ENCODE data around the gene IGFLR1.

Gene IGFLR1, protein sequence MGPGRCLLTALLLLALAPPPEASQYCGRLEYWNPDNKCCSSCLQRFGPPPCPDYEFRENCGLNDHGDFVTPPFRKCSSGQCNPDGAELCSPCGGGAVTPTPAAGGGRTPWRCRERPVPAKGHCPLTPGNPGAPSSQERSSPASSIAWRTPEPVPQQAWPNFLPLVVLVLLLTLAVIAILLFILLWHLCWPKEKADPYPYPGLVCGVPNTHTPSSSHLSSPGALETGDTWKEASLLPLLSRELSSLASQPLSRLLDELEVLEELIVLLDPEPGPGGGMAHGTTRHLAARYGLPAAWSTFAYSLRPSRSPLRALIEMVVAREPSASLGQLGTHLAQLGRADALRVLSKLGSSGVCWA

GRCh38 chr19:35742121-35742724 lies at the start of gene IGFLR1:
TSS of gene IGFLR1 (minus strand) at chr19:35742452. CDS start at chr19:35741180, 1,272 bp downstream.
- no peak for DNase-seq

- DNase-seq: no peak
Observed at GRCh38 chr19:35791814-35792279, 49.6 kb upstream of the IGFLR1 start.

GRCh38 chr19:35790981-35791813 lies 48.9 kb upstream of the IGFLR1 start:
- DNase-seq: no peak

- DNase-seq: no peak
Observed at GRCh38 chr19:35789978-35790944, 48.0 kb upstream of the IGFLR1 start.

DNA sequence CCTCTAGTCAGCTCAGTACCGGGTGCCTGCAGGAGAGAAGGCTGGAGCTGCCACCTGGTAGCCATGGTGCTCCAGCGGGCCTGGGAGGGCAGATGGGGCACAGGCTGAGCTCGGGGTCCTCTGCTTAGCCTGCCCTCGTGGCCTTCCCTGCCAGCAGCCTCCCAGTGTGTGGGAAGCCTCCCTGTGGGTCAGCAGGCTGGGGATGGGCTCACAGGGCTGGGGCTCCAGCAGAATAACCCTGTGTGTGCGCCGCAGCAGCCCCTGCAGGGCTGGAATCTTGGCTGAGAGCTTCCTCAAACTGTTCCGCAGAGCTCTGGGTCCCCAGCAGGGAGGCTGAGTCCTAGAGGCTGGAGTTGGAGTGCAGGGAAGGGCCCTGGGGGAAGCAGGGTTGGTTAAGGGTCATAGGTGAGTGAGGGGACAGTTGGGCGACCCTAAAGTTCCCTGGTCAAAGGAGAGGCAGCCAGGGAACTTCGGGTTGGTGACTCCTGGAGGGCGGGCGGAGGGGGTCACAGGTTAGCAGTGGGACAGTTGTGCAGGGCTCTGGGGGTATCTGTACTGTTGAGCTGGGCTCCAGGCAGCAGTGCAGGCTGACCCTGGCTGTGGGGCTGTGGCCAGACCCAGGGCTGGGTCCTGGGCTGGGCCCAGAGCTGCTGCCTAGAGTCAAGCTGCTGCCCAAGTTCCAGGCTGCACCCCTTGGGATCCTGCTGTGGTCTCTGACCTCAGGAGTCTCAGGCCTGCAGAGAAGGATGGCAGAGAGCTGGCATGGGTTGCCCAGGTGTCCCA lies 47.1 kb upstream of the IGFLR1 start:
- no peak for DNase-seq

GRCh38 chr19:35788205-35788960 lies 46.1 kb upstream of the IGFLR1 start:
- no peak for DNase-seq

GRCh38 chr19:35787227-35787799 lies 45.1 kb upstream of the IGFLR1 start:
- DNase-seq: no peak

GRCh38 chr19:35786299-35787160 lies 44.3 kb upstream of the IGFLR1 start:
- DNase-seq: no peak

GRCh38 chr19:35785339-35785627 lies 43.0 kb upstream of the IGFLR1 start:
- DNase-seq: no peak

- DNase-seq: no peak
Observed at GRCh38 chr19:35784503-35785338, 42.5 kb upstream of the IGFLR1 start.

- no peak for DNase-seq
Observed at GRCh38 chr19:35783469-35784434, 41.5 kb upstream of the IGFLR1 start.

DNA sequence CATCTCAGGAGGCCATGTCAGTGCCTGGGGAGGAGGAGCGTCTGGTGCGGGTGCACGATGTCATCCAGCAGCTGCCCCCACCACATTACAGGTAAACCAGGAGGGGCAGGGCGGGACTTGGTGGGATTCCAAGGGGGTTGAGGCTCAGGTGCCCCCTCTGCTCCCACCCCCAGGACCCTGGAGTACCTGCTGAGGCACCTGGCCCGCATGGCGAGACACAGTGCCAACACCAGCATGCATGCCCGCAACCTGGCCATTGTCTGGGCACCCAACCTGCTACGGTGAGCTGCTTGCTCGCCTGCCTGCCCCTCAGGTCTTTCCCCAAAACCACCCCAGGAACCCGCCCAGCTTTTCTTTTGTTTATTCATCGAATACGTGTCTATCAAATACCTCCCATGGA lies 40.3 kb upstream of the IGFLR1 start:
- DNase-seq: no peak

- DNase-seq: no peak
Observed at GRCh38 chr19:35781650-35782049, 39.4 kb upstream of the IGFLR1 start.

GRCh38 chr19:35780717-35781116 lies 38.5 kb upstream of the IGFLR1 start:
- DNase-seq: no peak

GRCh38 chr19:35780058-35780457 lies 37.8 kb upstream of the IGFLR1 start:
- DNase-seq: no peak

- DNase-seq: no peak
Observed at GRCh38 chr19:35779033-35779432, 36.8 kb upstream of the IGFLR1 start.

DNA sequence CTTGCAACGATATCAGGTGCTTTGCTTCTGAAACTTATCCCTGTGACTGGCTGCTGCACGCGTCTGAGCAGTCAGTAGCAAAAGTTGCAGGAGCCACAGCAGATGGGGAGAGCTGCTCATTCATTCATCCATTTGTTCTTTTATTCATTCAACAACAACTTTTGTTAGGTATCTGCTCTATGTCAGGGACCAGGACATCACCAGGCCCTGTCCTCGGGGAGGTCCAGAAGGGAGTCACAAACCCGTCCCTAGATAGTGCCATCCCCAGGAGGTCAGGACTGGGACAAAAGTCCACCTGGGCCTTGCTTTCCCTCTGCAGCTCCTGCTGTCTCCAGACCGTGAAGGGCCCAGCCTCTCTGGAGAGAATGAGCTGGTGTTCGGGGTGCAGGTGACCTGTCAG lies 35.7 kb upstream of the IGFLR1 start:
- DNase-seq: no peak
